WTC11 (cell line): Measurements from ENCODE around the gene MRPL23.

Source experiments
- ATF3 ChIP-seq: sonication (generic); formaldehyde crosslinking; conservative IDR thresholded peaks from 2 replicates; pipeline ENCODE4 v1.8.1; 2022; ENCODE audit warnings: mild to moderate bottlenecking, missing genetic modification reagents
- CREB1 ChIP-seq: sonication (generic); formaldehyde crosslinking; IDR thresholded peaks from 2 replicates; pipeline ENCODE4 v1.8.0; 2023; ENCODE audit warnings: mild to moderate bottlenecking, missing genetic modification reagents
- ELF4 ChIP-seq: sonication (generic); formaldehyde crosslinking; IDR thresholded peaks from 2 replicates; pipeline ENCODE4 v1.8.1; 2022; ENCODE audit warnings: low read depth, mild to moderate bottlenecking, moderate library complexity, missing genetic modification reagents
- ETV6 ChIP-seq: sonication (generic); formaldehyde crosslinking; IDR thresholded peaks from 2 replicates; pipeline ENCODE4 v1.8.1; 2022; ENCODE audit warnings: mild to moderate bottlenecking, missing genetic modification reagents
- FOXJ3 ChIP-seq: sonication (generic); formaldehyde crosslinking; IDR thresholded peaks from 2 replicates; pipeline ENCODE4 v1.9.0; 2021; ENCODE audit warnings: missing genetic modification reagents, mild to moderate bottlenecking, borderline replicate concordance
- TEAD1 ChIP-seq: sonication (generic); formaldehyde crosslinking; IDR thresholded peaks from 2 replicates; pipeline ENCODE4 v1.8.0; 2022; ENCODE audit warnings: mild to moderate bottlenecking, missing genetic modification reagents
- TF ChIP-seq, protein P1 (sequence below): fragments of 200-600 bp; IDR thresholded peaks from 2 replicates; pipeline ENCODE4 v1.8.0; 2022; ENCODE audit warnings: antibody characterized with exemption

DNA sequence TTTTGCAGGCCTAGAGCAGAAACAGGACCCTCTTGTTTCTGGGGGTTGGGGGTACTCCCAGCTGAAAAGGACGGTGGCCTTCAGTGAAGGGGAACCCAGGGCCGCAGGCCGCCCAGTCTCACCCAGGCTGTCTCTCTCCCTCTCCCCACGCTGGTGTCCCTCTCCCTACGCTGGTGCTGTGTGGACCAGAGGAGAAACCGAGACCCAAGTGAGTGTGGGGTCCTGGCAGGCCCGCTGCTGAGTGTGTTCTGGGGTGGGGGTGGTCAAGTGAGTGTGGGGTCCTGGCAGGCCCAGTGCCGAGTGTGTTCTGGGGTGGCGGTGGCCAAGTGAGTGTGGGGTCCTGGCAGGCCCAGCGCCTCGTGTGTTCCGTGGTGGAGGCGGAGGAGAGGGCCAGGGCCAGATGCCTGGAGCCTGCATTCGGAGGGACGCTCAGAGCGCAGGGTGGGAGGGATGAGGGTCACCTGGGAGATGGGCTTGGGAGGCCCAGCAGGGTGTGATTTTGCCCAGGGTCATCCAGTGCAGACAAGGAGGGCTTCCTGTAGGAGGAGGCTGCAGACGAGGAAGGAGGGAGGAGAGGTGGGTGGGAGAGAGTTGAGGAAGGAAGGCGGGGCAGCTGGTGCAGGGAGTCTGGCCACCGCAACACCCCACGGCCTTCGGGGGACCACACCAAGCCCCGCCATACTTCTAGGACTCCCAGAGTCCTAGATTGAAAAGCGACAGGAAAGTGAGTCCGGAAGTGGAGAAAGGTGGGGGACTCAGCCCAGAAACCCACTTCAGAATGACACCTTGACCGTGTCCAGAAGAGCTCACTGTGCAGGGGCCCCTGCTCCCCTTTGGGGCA, 17.3 kb upstream of the MRPL23 start:
- TF ChIP-seq, protein P1, sequence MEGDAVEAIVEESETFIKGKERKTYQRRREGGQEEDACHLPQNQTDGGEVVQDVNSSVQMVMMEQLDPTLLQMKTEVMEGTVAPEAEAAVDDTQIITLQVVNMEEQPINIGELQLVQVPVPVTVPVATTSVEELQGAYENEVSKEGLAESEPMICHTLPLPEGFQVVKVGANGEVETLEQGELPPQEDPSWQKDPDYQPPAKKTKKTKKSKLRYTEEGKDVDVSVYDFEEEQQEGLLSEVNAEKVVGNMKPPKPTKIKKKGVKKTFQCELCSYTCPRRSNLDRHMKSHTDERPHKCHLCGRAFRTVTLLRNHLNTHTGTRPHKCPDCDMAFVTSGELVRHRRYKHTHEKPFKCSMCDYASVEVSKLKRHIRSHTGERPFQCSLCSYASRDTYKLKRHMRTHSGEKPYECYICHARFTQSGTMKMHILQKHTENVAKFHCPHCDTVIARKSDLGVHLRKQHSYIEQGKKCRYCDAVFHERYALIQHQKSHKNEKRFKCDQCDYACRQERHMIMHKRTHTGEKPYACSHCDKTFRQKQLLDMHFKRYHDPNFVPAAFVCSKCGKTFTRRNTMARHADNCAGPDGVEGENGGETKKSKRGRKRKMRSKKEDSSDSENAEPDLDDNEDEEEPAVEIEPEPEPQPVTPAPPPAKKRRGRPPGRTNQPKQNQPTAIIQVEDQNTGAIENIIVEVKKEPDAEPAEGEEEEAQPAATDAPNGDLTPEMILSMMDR: no peak
- TF ChIP-seq CREB1 (CRISPR knock-in tag) (no peak), ETV6 (CRISPR knock-in tag) (no peak), FOXJ3 (CRISPR knock-in tag) (no peak), ATF3 (CRISPR knock-in tag) (no peak), ELF4 (CRISPR knock-in tag) (no peak), TEAD1 (no peak)
